ENCODE measurements around the gene SLC22A3. TPM values are rescaled to one million over a fixed set of nuclear protein-coding genes. Genes with fewer than 3 reads are reported as not detected.

Gene SLC22A3
- total RNA-seq, 1 experiment from 2014 or later: 0.07 TPM

- no peak overlapping the region for H3K9ac ChIP-seq (ENCODE audit: low read length)
- H3K9me3 ChIP-seq (ENCODE audit: control insufficient read depth in 1 of 2, insufficient read depth in 1 of 2, low read depth in 1 of 2, low read length in 2 of 2): no peaks in the 10 kb centered on the region
- DNase-seq (ENCODE audit: low read depth, low spot score) (no peak), ATAC-seq (no peak)
- H3K36me3 ChIP-seq (ENCODE audit: control insufficient read depth in 1 of 2, insufficient read depth in 2 of 2, low read length in 2 of 2): no peaks in the 10 kb centered on the region
- 0 out of 2 replicates have a peak, but pooled peaks cover 5% of the 10 kb centered on the region for H3K27me3 ChIP-seq (ENCODE audit: insufficient read depth, low read length)
- intact Hi-C loops (cut with micrococcal nuclease): loop anchor here (2.0 to 10.0 kb wide), 2 partner anchors 595 to 733 kb away; partner anchors contain the start of gene WTAP
- ChIA-PET RAD21 (ENCODE audit: low non-redundant PET in 1 of 2, low total read pairs in 2 of 2, uncharacterized antibody in 2 of 2, unreplicated experiment in 2 of 2) (no interaction called here), POLR2A (no interaction called here), CTCF (no interaction called here)
- H2AFZ ChIP-seq (ENCODE audit: low read depth, low read length, poor library complexity, severe bottlenecking): no peak overlapping the region
- H3K9me2 ChIP-seq (ENCODE audit: insufficient read depth): no peaks in the 10 kb centered on the region
- H3K27ac ChIP-seq (ENCODE audit: low read depth, low read length): no peak overlapping the region
- no TSS peak for BruUV-seq (replicated peaks)
- H3K4me2 ChIP-seq (ENCODE audit: low read length): no peak overlapping the region
- no peaks in the 10 kb centered on the region for H4K20me1 ChIP-seq (ENCODE audit: insufficient read depth)
- H3K4me3 ChIP-seq (replicated peaks in 1 of 2; ENCODE audit: low read depth in 1 of 2, low read length in 2 of 2): no peak overlapping the region
- no peaks in the 10 kb centered on the region for H3K79me2 ChIP-seq (ENCODE audit: insufficient read depth, low read length)
- no peak for TF ChIP-seq YY1 (IDR thresholded peaks at IDR 0.05; ENCODE audit: extremely low read depth, insufficient replicate concordance, low read depth, low read length)
- peaks cover 0 to 3% of the 10 kb centered on the region in 2 experiments; a peak in 1 of 4 replicates for H3K4me1 ChIP-seq (ENCODE audit: control insufficient read depth in 1 of 2, insufficient read depth in 2 of 2, low read length in 2 of 2)
Measured at GRCh38 chr6:160457823-160458222, 109.6 kb downstream of the SLC22A3 start.

DNA sequence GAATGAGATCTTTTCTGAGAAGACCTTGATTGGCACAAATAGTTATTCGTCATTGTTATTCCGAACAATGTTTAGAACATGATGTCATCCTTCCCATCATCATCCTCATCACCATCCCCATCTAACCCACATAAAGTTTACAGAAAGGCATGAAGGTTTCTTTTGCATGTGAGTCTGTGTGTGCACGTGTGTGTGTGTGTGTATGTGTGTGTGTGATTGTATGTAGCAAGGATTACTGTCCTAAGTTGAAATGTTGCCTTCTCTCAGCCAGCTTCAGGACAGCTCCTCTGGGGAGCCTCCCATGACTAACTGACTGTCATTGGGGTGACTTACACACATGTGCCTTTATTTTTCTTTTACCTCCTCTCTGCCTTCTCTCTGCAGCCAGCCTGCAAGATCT lies 113.5 kb downstream of the SLC22A3 start:
- no TSS peak for BruUV-seq (replicated peaks)
- Histone ChIP-seq H3K79me2 (ENCODE audit: insufficient read depth, low read length) (no peaks in the 10 kb centered on the region), H2AFZ (ENCODE audit: low read depth, low read length, poor library complexity, severe bottlenecking) (no peak overlapping the region), H3K4me2 (ENCODE audit: low read length) (no peak overlapping the region), H3K36me3 (ENCODE audit: control insufficient read depth in 1 of 2, insufficient read depth in 2 of 2, low read length in 2 of 2) (no peaks in the 10 kb centered on the region), H3K9me2 (ENCODE audit: insufficient read depth) (no peaks in the 10 kb centered on the region), H3K9me3 (ENCODE audit: control insufficient read depth in 1 of 2, insufficient read depth in 1 of 2, low read depth in 1 of 2, low read length in 2 of 2) (no peaks in the 10 kb centered on the region), H3K27me3 (ENCODE audit: insufficient read depth, low read length) (no peaks in the 10 kb centered on the region), H4K20me1 (ENCODE audit: insufficient read depth) (no peaks in the 10 kb centered on the region), H3K9ac (ENCODE audit: low read length) (no peak overlapping the region), H3K4me3 (replicated peaks in 1 of 2; ENCODE audit: low read depth in 1 of 2, low read length in 2 of 2) (no peak overlapping the region), H3K4me1 (ENCODE audit: control insufficient read depth in 1 of 2, insufficient read depth in 2 of 2, low read length in 2 of 2) (peaks cover 0 to 3% of the 10 kb centered on the region in 2 experiments; a peak in 1 of 4 replicates), H3K27ac (ENCODE audit: low read depth, low read length) (no peak overlapping the region)
- ATAC-seq (no peak), DNase-seq (ENCODE audit: low read depth, low spot score) (no peak)
- intact Hi-C loops (cut with micrococcal nuclease): no loop called here
- ChIA-PET CTCF (no interaction called here), POLR2A (no interaction called here), RAD21 (ENCODE audit: low non-redundant PET in 1 of 2, low total read pairs in 2 of 2, uncharacterized antibody in 2 of 2, unreplicated experiment in 2 of 2) (no interaction called here)
- TF ChIP-seq TCF7L2 (IDR thresholded peaks at IDR 0.05; ENCODE audit: borderline replicate concordance, extremely low read depth, insufficient read depth, insufficient read length) (no peak), MAX (IDR thresholded peaks at IDR 0.05) (no peak), RAD21 (IDR thresholded peaks at IDR 0.05; ENCODE audit: low read depth) (no peak), ZFX (IDR thresholded peaks at IDR 0.05) (no peak), ELF1 (IDR thresholded peaks at IDR 0.05; ENCODE audit: borderline replicate concordance, low read depth) (no peak), EZH2phosphoT487 (IDR thresholded peaks at IDR 0.05; ENCODE audit: borderline replicate concordance) (no peak)
- TF ChIP-seq, protein P1, sequence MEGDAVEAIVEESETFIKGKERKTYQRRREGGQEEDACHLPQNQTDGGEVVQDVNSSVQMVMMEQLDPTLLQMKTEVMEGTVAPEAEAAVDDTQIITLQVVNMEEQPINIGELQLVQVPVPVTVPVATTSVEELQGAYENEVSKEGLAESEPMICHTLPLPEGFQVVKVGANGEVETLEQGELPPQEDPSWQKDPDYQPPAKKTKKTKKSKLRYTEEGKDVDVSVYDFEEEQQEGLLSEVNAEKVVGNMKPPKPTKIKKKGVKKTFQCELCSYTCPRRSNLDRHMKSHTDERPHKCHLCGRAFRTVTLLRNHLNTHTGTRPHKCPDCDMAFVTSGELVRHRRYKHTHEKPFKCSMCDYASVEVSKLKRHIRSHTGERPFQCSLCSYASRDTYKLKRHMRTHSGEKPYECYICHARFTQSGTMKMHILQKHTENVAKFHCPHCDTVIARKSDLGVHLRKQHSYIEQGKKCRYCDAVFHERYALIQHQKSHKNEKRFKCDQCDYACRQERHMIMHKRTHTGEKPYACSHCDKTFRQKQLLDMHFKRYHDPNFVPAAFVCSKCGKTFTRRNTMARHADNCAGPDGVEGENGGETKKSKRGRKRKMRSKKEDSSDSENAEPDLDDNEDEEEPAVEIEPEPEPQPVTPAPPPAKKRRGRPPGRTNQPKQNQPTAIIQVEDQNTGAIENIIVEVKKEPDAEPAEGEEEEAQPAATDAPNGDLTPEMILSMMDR (IDR thresholded peaks at IDR 0.05 in 2 of 3, conservative IDR thresholded peaks at IDR 0.05 in 1 of 3; ENCODE audit: borderline replicate concordance in 1 of 3, insufficient read depth in 1 of 3, low read depth in 2 of 3, low read length in 2 of 3): no peak
- TF ChIP-seq, protein P2, sequence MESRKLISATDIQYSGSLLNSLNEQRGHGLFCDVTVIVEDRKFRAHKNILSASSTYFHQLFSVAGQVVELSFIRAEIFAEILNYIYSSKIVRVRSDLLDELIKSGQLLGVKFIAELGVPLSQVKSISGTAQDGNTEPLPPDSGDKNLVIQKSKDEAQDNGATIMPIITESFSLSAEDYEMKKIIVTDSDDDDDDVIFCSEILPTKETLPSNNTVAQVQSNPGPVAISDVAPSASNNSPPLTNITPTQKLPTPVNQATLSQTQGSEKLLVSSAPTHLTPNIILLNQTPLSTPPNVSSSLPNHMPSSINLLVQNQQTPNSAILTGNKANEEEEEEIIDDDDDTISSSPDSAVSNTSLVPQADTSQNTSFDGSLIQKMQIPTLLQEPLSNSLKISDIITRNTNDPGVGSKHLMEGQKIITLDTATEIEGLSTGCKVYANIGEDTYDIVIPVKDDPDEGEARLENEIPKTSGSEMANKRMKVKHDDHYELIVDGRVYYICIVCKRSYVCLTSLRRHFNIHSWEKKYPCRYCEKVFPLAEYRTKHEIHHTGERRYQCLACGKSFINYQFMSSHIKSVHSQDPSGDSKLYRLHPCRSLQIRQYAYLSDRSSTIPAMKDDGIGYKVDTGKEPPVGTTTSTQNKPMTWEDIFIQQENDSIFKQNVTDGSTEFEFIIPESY (IDR thresholded peaks at IDR 0.05; ENCODE audit: extremely low read depth, insufficient replicate concordance, low read length): no peak
